Fibroblast of pulmonary artery (primary cell): ENCODE measurements around the gene PLD5.

Experiments
- DNase-seq: peaks from one replicate; pipeline ENCODE4 v3.0.0-alpha.2; 2010; ENCODE audit warnings: low read depth
- H3K4me3 ChIP-seq: replicated peaks from 2 replicates; pipeline ENCODE4 v1.5.1; 2011; ENCODE audit warnings: low read depth, mild to moderate bottlenecking, control low read depth, low read length, moderate library complexity
- CTCF ChIP-seq: IDR thresholded peaks from 2 replicates; pipeline ENCODE4 v1.5.1; 2011; ENCODE audit warnings: mild to moderate bottlenecking, control low read depth, low read length, inconsistent platforms; ENCODE audit errors: missing control alignments

The PLD5 gene

GRCh38 chr1:242055749-242056320 lies 468.7 kb downstream of the PLD5 start:
- no peak overlapping the region for H3K4me3 ChIP-seq
- no peak for DNase-seq
- no peak for TF ChIP-seq CTCF

- no peak for DNase-seq
- no peak for TF ChIP-seq CTCF
These were observed 481.3 kb downstream of the PLD5 start for GRCh38 chr1:242043165-242043564.

GRCh38 chr1:242034392-242034791 lies 490.1 kb downstream of the PLD5 start:
- no peak for DNase-seq

More at GRCh38 chr1:242043165-242043564, 481.3 kb downstream of the PLD5 start:
- H3K4me3 ChIP-seq = no peak overlapping the region

GRCh38 chr1:242033447-242033846 lies 491.1 kb downstream of the PLD5 start:
- no peak overlapping the region for H3K4me3 ChIP-seq
- DNase-seq = no peak
- TF ChIP-seq CTCF = no peak

More at GRCh38 chr1:242034392-242034791, 490.1 kb downstream of the PLD5 start:
- TF ChIP-seq CTCF = no peak
- no peak overlapping the region for H3K4me3 ChIP-seq
